ENCODE results near the gene LSAMP. TPM values are rescaled to one million over a fixed set of nuclear protein-coding genes. Genes with fewer than 3 reads are reported as not detected.

The LSAMP gene
- total and polyA plus RNA-seq, 9 of the 15 experiments (the other 6 are each of a cell fraction or from before 2014, with no cell fraction given): 0.09 to 0.11 TPM; not detected in 7

GRCh38 chr3:115986555-115987207 lies 458.6 kb downstream of the LSAMP start (continued):
- peak; percentile 57 to 78 (median 77) for TF ChIP-seq CTCF (IDR thresholded peaks at IDR 0.05 in 2 of 3, conservative IDR thresholded peaks at IDR 0.05 in 1 of 3; ENCODE audit: insufficient read depth in 2 of 3, low read depth in 1 of 3, low read length in 3 of 3)
- no peak for TF ChIP-seq RFX1 (IDR thresholded peaks at IDR 0.05)
- peak; percentile 50 for TF ChIP-seq CBX5 (IDR thresholded peaks at IDR 0.05; ENCODE audit: borderline replicate concordance, low read depth)
- peak in 1 of 2 experiments; percentile 72; a peak in 2 of 4 replicates for TF ChIP-seq MAZ (CRISPR knock-in tag; conservative IDR thresholded peaks at IDR 0.05 in 1 of 2, IDR thresholded peaks at IDR 0.05 in 1 of 2)
- 0 out of 2 replicates have a peak, but pooled peaks have one; percentile 19 for TF ChIP-seq DEAF1 (CRISPR knock-in tag; IDR thresholded peaks at IDR 0.05)
- no peak for TF ChIP-seq HIVEP1 (CRISPR knock-in tag; IDR thresholded peaks at IDR 0.05)
- 0 out of 2 replicates have a peak, but pooled peaks have one; percentile 36 for TF ChIP-seq LCOR (CRISPR knock-in tag; IDR thresholded peaks at IDR 0.05)
- no peak for TF ChIP-seq ZFPM2 (CRISPR knock-in tag; IDR thresholded peaks at IDR 0.05)
- TF ChIP-seq KLF13 (tag; IDR thresholded peaks at IDR 0.05; ENCODE audit: borderline replicate concordance, low read depth): no peak
- no peak for TF ChIP-seq ZNF589 (CRISPR knock-in tag; IDR thresholded peaks at IDR 0.05; ENCODE audit: low read depth)
- no peak for TF ChIP-seq ZNF444 (CRISPR knock-in tag; IDR thresholded peaks at IDR 0.05)
- no peak for TF ChIP-seq MIER1 (IDR thresholded peaks at IDR 0.05; ENCODE audit: low read depth)
- TF ChIP-seq ARNT (IDR thresholded peaks at IDR 0.05): 0 out of 4 replicates have a peak, but pooled peaks of 1 of the 2 experiments have one; percentile 27
- no peak for TF ChIP-seq E2F4 (CRISPR knock-in tag; IDR thresholded peaks at IDR 0.05; ENCODE audit: low read depth)
- no peak for TF ChIP-seq ZNF785 (CRISPR knock-in tag; IDR thresholded peaks at IDR 0.05)
- no peak for TF ChIP-seq CHCHD3 (CRISPR knock-in tag; IDR thresholded peaks at IDR 0.05)
- TF ChIP-seq HDAC3 (IDR thresholded peaks at IDR 0.05; ENCODE audit: borderline replicate concordance, partially characterized antibody): no peak
- no peak for TF ChIP-seq RNF219 (CRISPR knock-in tag; IDR thresholded peaks at IDR 0.05)
- no peak for TF ChIP-seq ZBTB2 (IDR thresholded peaks at IDR 0.05)
